GM18498 (cell line): ENCODE results near the gene DPP10.
"Not testable (repeated sequence)": the region's sequence is repeated elsewhere in the genome, so short reads cannot be mapped to it uniquely, and the experiment has no call there.

Experiments
- ATAC-seq: cut with Tn5 transposase; IDR thresholded peaks from one replicate; pipeline ENCODE4 v1.9.1; 2021; ENCODE audit warnings: mild to moderate bottlenecking, moderate library complexity; ENCODE audit not compliant: unreplicated experiment

Gene DPP10

DNA sequence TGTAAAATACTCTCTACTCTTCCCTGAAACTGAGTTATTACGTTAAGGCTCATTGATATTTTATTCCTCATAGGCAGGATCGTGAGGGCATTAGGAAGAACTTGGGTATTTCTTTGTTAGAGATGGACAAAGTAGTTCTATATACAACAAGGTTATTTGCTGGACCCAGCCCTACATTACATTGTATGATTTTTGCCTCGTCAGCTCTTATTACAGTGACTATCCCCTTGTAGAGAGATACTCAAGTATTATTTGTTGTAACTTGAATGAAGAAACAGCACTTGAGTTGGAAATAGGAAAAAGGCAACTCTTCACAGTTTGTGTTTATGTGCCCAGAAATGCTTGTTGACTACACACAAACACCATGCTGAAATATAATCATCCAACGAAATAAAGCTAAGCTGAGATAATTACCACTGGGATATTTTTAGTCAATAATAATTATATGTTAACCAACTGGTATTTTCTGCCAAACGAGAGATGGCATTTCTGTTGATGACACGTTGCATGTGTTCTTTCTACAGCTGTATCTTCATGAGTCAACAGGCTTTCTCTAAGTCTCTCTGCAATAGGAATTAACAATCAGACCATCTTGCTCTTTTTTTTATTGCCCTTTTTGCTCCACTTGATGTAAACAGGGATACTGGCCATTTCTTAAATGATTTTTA, 947.6 kb downstream of the DPP10 start:
- ATAC-seq: no peak

DNA sequence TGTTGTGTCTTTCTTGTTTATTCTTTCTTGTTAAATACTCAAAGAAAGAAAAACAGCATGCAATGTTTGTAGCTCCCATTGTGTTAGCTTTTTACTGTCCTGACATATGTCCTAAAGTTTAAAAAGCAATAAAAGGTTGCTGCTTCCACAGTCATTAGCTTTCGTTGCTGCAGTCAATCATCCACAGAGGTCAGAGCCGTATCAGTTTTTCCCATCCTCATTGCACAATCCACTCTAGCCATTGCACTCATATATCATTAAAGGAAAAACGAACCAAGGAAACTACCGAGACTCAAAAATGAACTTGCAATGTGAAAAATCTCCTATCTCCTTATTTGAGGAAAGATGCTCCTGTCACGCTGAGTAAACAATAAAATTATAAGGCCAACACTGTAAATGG, 954.1 kb downstream of the DPP10 start:
- no peak for ATAC-seq

DNA sequence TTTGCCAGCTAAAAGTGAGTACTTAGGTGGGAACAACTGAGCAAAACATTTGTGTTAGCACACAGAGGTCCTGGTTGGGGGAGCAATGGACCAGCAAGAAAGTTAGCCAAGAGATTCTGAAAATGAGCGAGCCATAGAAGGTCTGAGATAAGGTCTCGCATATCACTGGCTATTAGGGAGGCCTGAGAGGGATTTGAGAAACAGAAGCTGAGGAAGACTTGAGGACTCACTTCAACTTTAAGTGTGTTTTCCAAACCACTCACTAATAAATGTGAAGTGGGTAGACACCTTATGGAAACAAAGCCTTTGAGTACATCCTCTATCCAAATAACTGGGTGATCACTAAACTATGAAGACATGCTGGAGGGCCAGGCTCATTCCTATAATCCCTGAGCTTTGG, 958.5 kb downstream of the DPP10 start:
- no peak for ATAC-seq

DNA sequence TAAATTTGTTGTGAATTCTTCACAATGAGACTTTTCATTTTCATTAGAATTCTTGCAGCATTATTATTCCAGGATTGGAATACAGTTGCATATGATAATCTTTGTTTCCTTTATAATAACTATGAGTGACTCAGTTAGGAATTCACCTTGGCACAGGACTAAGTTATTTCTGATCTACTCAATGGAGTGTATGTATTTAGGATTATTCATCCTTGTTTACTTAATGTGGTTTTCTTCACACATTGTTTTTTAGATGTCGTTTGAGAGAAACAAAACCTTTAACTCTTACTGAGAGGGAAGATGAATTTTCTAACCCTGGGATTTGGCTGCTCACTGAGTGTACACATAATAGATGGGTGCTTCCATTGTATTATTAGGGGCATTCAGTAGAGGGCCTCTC, 970.1 kb downstream of the DPP10 start:
- ATAC-seq: no peak

DNA sequence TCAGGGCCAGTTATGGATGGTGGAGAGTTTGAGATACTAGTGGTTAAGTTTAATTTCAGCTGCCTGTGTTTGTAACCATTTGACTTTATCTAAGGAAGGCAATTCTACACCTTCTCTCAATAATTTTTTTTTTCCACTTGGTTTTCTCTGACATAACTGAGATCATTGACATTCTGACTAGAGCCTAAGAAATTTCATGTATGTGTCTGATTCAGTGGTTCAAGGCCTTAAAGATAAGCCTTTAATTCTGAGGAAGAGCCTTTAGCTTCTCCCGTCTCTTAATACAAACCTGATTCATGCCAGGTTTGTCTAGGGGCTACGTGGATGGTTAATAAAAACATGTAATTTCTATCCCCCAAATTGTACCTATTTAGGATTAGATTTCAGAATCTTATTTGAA, 971.4 kb downstream of the DPP10 start:
- ATAC-seq: no peak

DNA sequence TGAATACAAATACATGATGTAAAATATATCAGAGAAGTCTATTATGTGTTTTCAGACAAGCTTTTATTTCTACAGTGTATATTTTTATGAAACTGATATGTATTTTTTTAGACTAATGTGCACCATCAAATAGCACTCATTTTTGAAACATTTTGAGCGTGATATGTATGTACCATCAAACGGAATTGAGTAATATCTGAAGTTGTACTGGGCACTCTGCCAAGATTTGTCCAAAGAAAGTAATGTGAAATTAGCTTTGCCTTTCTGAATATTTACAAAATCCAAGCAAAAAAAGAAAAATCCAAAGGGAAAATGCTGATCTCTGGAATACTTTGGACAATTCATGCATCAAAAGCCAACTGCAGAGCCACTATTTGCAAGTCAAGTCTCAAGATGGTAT, 972.0 kb downstream of the DPP10 start:
- no peak for ATAC-seq

DNA sequence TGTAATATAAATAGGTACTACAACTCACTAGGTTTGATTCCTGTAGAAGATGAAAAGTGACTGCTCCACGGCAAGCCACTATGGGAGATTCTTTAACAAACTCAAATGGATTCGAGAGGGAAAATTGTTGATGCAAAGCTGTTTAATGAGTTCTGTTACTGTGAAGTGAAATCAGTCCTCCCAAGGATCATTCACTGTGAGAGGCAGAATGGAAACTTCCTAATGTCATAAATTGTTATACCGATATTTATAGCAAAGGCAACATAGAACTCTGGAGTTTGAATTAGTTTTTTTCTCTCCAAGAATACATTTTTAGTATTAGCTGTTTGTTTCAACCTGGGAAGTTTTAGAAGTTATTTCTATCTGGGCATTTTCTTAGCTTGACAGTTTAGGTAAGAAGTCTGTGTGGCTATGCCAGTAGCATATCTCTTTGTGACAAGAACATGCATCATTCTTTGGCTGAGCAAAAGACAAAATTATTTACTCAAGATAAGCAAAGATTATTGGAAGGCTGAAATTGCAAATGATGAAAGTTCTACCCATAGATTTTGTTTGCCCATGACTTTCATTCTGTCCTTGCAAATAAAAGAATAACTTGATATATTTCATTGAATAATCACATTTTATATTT, 979.7 kb downstream of the DPP10 start:
- no peak for ATAC-seq

DNA sequence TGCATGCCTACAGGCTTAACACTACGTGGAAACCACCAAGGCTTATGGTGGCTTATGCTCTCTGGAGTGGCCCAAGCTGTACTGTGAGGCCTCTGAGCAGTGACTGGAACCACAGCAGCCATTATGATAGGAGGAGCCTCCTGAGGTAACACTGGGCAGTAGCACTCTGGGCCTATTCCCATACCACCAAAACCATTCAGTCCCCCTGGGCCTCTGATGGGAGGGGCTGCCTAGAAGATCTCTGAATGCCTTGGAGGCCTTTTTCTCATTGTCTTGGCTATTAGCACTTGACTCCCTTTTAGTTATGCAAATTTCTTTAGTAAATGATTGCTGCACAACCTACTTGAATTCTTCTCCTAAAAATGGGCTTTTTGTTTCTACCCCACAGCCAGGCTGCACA, 985.0 kb downstream of the DPP10 start:
- ATAC-seq: no peak

DNA sequence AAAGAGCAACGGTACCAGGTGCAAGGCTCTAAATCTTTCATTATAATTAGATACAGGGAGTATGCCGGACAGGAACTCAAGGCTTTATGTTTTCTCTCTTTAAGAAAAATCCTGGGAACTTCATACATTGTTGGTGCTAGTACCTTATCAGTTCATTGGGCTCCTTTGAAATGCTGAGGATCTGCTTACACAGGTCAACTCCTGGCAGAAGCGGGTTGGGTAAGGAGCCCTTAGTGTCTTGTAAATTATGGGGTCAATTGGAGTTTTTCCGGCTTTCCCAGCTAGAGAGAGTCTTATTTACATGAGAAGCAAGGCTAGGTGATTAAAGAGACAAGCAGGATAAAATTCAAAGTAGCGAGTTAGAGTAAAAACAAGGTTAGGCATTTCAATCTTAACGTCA, 998.3 kb downstream of the DPP10 start:
- not testable (repeated sequence) for ATAC-seq

DNA sequence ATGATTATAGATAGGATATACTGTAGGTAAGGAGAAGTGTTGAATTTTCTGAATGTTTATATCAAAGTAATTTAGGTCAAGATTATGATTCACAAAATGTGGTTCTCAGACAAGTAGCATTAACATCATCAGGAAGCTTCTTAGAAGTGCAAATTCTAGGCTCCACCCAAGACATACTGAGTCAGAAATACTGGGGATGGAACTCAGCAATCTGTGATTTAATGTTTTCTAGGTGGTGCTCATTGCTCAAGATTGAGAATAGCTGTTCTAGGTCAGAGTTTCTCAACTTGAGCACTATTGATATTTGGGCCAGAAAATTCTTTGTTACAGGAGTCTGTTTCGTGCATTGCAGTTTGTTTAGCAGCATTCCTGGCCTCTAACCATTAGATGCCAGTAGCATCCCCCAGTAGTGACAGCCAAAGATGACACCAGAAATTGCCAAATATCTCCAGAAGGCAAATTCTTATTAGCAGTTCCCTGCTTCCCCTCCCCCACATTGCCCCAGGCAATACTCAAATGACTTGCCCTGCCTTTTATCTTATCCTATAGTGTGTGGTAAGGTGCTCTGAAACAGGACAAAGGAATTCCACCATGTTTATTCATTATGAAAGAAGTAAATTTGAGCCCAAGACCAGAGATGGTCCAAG, 1001.2 kb downstream of the DPP10 start:
- no peak for ATAC-seq

DNA sequence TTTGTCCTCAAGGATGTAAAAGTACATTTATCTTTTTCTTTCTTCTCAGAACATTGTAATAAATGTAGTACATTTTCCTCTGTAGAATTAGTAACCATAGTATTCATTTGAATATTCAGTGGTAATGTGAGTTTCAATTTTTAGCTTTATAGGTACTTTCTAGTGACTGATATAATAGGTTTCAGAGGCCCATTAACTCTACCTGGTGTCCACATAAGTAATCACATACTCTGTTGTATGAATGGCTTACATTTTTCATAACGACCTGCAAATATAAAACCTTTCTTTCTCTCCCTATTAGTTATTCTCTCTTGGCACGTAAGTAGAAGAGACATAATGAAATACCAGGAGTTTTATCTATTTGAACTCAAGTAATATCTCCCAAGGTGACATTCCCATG, 1017.6 kb downstream of the DPP10 start:
- no peak for ATAC-seq

DNA sequence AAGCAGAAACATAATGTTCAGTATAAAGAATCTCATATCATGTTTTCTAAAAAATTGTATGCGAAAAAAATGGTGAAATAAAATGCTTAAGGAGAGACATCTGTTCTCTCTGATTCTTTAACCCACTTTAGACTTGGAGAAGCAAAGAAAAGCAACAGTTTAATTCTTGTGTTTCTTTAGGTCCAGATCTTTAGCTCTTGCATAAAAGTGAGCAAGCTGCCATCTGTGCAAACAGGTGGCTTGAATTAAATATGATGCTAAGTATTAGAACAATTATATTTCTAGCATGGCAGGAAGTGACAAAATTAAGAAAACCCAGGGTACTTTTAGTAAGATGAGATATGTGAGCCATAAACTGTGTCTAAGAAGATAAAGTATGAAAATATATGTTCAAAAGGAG, 1038.3 kb downstream of the DPP10 start:
- no peak for ATAC-seq

DNA sequence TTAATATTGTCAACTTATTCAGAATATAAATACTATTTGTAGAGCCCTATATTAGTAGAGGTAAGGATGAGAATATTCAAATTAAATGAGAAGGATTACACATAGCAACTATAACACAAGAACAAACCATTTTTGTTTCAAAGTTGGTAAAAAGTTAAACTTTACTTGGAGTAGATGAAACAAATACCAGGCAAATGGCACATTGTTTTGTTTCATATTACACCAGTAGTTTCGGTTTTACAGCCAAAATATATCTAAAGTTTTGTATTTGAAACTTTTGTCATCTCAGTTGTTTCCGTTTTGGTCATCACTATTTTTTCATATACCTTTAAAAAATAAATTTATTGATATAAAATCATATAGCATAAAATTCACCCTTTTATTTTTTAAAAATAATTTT, 1039.4 kb downstream of the DPP10 start:
- no peak for ATAC-seq

DNA sequence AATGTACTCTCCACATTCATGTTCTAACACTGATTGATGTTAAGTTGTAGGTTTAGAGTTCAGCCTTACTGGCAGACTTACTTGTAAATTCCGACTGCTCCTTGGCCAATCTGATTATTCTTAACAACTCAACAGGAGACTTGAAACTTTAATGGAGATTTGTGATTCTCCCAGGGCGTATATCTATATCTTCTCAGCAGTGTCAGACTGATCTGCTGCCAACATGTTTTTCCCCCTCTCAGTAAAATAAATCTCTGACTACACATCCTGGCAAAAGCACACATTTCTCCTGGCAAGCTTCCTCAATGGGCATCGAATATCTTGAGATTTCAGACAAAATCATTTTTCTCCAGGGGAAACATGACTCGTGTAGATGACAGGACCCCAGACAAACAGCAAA, 1041.2 kb downstream of the DPP10 start:
- ATAC-seq: no peak

DNA sequence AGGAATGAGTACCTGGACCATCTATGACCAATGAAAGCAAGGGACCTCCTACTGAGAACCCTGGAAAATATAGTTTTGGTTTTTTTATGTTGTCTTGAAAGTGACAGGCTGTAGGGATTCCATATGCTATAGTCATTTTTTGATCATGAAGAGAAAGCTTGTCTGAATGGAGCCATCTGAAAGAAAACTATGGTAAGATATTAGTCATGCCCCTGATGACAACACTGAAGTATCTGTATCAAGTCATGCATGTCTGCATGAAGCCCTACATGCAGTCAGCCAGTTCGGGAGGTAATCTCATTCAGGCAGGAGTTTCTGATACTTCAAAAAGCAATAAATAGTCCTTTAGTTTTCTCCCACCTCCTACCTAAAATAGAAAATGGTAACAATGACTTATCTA, 1042.0 kb downstream of the DPP10 start:
- ATAC-seq: no peak

DNA sequence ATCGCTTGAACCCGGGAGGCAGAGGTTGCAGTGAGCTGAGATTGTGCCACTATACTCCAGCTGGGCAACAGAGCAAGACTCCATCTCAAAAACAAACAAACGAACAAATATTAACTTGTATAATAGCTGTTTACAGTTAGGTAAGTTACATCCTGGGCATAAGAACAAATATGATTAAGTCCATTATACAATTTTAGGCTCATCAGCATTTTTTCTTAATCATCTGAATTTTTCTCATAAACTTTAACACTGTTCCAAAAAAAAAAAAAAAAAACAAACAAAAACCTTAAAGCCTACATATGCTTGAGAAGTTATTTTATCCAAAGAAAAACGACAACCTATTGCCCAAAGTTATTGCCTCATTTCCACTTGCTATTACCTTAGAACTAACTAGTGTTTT, 1042.5 kb downstream of the DPP10 start:
- no peak for ATAC-seq

DNA sequence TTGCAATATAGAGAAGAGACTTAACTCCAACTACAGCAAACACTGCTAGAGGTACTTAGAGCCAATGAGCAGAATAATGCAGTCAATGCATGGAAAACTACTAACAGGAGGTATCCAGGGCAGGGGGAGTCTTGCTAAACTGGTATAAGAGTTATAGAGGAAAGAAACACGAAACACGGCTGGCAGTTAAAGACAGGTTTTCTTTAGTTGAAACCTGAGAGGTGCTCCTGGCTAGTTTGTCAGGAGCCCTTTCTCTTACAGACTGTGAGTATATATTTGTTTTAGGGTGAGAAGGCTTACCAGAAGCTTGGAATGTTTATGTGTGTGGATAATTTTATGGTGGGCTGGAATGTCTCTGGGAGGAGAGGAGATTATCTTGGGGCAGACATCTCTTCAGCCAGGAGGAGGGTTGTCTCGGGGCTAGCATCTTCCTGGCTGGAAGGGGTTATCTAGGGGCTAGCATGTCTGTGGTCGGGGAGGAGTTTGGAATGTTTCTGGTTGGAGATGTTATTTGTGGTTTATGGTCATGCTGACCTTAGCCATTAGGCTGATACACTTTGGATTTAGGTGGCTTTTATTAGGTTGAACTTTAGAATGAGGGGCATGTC, 1048.8 kb downstream of the DPP10 start:
- ATAC-seq: no peak

DNA sequence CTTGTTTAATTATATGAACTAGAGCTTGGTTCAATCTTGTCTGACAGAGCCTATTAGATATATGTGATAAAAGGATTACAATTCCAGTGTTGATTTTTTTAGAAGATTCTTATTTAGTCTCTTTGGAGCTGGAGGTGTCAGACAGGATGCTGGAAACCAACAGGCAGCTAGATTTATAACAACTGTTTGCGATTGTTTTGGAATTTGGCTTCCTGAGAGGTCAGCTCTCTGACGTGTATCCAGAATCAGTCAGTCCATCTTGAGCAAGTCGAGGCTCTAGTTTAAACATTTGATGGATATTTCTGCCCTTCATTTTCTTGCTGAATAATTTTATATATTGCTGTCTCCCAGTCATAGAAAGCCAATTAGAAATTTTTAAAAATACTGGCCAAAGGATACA, 1062.9 kb downstream of the DPP10 start:
- no peak for ATAC-seq

DNA sequence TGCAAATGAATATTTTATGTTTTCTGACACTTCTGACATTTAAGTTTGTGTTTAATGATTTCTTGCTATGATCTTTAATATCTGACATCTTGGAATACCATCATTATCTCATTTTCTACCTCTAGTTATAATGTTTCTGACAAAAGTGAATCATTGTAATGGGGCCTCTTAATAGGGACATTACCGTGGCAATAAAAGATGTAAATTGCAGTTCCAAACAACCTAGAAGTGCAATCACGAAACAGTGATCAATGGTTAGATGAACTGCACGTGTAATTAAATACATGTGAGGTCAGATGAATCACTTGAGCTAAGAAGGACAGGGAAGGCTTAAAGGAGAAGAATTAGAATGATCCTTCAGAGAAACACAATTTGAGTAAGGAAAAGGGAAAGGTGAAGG, 1078.3 kb downstream of the DPP10 start:
- ATAC-seq: no peak

DNA sequence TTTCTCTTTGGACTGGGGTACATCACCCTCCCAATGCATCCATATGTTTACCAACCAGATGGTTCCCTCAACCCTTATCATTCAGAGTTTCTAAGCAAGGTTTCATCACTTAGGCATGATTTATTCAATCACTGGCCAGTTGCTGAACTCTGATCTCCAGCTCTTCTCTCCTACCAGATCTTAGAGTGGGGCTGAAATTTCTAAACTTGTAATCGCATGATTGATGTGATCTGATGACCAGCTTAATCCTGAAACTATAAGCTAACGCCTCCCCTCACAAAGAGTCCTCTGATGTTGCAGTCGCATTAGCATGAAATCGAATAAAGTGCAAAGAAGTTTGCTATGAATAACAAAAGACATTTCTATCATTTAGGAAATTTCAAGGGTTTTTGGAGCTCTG, 1082.0 kb downstream of the DPP10 start:
- no peak for ATAC-seq

DNA sequence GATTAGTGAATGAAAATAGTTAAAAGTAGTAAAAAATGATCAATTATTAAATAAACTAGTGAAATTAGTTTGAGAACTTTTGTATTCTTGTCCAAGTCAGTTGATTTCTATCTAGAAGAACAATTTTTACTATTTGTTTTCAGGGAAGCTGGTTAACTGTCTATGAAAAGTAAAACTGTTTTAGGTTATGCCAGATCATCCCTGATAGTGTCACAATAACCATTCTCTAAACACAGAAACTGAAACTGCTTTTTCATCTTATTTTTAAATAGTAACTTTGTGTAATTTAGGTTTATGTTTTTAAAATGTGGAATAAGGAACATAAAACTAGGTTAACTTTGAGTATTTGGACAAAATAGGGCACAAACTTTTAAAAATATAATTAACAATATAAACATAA, 1087.2 kb downstream of the DPP10 start:
- ATAC-seq: no peak

DNA sequence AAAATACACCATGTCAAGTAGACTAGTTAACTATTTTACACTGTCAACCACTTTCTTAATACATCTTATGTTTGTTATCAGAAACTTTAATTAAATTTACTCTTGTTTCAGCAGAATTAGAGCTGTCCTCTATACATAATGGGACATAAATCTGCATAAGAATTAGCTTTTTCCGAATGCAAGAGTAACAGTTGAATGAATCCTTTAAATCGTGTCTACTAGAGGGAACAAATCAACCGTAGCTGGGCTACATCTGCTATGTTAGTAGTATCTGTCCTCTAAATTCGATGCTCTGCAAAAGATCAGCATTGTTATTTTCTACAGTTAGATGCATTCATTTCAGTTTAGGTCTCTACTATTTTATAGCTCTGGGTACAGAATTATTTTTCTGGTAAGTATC, 1090.6 kb downstream of the DPP10 start:
- ATAC-seq: no peak
